ENCODE results near the gene ZBED4. TPM values are rescaled to one million over a fixed set of nuclear protein-coding genes. Genes with fewer than 3 reads are reported as not detected.
A peak's percentile ranks its signal among the peaks of the same experiment; 100 is the strongest.

The ZBED4 gene
- total and polyA plus RNA-seq, 4 donors = 2.1 to 10.3 (median 4.8) TPM

GRCh38 chr22:49929994-49930575, 76.4 kb downstream of the ZBED4 start (continued):
- TF ChIP-seq FOXA2 (IDR thresholded peaks at IDR 0.05) (no peak), FOXA1 (IDR thresholded peaks at IDR 0.05) (no peak), HNF4G (IDR thresholded peaks at IDR 0.05) (no peak)

DNA sequence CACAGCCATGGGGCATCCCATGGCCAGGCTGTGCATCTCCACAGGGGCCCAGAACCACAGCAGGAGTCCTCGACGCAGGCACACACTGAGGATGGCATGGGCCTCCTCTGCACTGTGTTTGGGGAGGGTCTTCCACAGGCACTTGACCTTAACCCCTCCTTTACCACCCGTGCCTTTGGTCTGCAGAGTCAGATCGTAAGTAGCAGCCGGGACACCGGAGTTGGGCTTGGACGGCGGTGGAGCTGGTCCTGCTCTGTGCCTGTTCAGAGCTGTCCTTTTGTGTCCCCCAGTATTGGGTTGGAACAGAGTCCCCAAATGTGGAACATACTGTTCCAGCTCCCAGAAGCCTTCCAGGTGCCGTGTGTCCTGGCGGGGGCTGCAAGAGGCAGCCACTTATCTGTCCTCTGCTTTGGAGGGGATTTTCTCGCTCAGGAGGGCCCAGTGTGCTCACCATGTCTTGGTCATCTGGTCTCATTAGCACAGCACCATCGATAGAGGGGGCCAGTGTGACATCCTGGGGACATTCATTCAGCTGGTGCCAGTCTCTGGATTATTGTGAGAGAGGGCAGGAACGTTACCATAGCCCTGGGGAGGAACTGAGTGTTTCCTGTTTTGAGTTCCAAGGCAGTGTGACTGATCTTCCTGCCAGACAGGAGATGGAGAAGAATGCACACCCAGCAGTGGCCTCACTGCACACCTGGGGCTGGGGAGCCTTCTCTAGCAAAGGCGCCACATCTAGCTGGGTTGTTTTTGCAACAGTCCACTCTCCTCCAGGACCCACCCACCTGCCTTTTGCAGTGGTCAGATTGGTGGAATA, 77.2 kb downstream of the ZBED4 start:
- Histone ChIP-seq H3K9me3 (ENCODE audit: control insufficient read depth in 4 of 4, low read length in 3 of 4) (no peaks in the 10 kb centered on the region), H3K4me3 (ENCODE audit: low read depth in 1 of 3, low read length in 3 of 3) (no peak overlapping the region), H3K27me3 (ENCODE audit: control insufficient read depth in 4 of 4, insufficient read depth in 4 of 4, low read length in 3 of 4) (no peaks in the 10 kb centered on the region), H3K9ac (ENCODE audit: low read depth in 1 of 2, low read length in 2 of 2) (no peak overlapping the region), H3K4me1 (ENCODE audit: control insufficient read depth in 4 of 4, insufficient read depth in 4 of 4, low read length in 3 of 4) (peaks cover 9 to 28% (median 22%) of the 10 kb centered on the region in 4 donors), H3K27ac (ENCODE audit: low read depth in 1 of 2, low read length in 2 of 2) (peak overlapping the region; percentile 3 to 56), H3K36me3 (ENCODE audit: control insufficient read depth in 4 of 4, insufficient read depth in 3 of 4, low read depth in 1 of 4, low read length in 3 of 4) (peaks cover 0 to 3% (median under 1%) of the 10 kb centered on the region in 4 donors)
- DNase-seq (ENCODE audit: low spot score) = no peak
- TF ChIP-seq RAD21 (IDR thresholded peaks at IDR 0.05) = peak; percentile 92 to 95
- TF ChIP-seq FOXA1 (IDR thresholded peaks at IDR 0.05) = no peak
- TF ChIP-seq YY1 (IDR thresholded peaks at IDR 0.05) = no peak
- no peak for TF ChIP-seq FOXA2 (IDR thresholded peaks at IDR 0.05)
- TF ChIP-seq GABPA (IDR thresholded peaks at IDR 0.05 in 1 of 2, conservative IDR thresholded peaks at IDR 0.05 in 1 of 2) = no peak
- TF ChIP-seq MAX (IDR thresholded peaks at IDR 0.05) = no peak
- TF ChIP-seq ATF3 (IDR thresholded peaks at IDR 0.05) = no peak
- TF ChIP-seq TAF1 (conservative IDR thresholded peaks at IDR 0.05) = no peak
- no peak for TF ChIP-seq EGR1 (IDR thresholded peaks at IDR 0.05; ENCODE audit: low read depth in 2 of 2)
- TF ChIP-seq HNF4G (IDR thresholded peaks at IDR 0.05) = no peak
- TF ChIP-seq NR2F2 (IDR thresholded peaks at IDR 0.05) = peak; percentile 15
- TF ChIP-seq ZBTB33 (IDR thresholded peaks at IDR 0.05) = no peak
- TF ChIP-seq, protein P1, sequence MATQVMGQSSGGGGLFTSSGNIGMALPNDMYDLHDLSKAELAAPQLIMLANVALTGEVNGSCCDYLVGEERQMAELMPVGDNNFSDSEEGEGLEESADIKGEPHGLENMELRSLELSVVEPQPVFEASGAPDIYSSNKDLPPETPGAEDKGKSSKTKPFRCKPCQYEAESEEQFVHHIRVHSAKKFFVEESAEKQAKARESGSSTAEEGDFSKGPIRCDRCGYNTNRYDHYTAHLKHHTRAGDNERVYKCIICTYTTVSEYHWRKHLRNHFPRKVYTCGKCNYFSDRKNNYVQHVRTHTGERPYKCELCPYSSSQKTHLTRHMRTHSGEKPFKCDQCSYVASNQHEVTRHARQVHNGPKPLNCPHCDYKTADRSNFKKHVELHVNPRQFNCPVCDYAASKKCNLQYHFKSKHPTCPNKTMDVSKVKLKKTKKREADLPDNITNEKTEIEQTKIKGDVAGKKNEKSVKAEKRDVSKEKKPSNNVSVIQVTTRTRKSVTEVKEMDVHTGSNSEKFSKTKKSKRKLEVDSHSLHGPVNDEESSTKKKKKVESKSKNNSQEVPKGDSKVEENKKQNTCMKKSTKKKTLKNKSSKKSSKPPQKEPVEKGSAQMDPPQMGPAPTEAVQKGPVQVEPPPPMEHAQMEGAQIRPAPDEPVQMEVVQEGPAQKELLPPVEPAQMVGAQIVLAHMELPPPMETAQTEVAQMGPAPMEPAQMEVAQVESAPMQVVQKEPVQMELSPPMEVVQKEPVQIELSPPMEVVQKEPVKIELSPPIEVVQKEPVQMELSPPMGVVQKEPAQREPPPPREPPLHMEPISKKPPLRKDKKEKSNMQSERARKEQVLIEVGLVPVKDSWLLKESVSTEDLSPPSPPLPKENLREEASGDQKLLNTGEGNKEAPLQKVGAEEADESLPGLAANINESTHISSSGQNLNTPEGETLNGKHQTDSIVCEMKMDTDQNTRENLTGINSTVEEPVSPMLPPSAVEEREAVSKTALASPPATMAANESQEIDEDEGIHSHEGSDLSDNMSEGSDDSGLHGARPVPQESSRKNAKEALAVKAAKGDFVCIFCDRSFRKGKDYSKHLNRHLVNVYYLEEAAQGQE (IDR thresholded peaks at IDR 0.05) = no peak
- TF ChIP-seq RXRA (IDR thresholded peaks at IDR 0.05) = peak; percentile 23 to 46
- TF ChIP-seq CTCF (IDR thresholded peaks at IDR 0.05; ENCODE audit: low read depth, low read length, missing input control) = peak; percentile 80
- TF ChIP-seq HNF4A (conservative IDR thresholded peaks at IDR 0.05) = peak in 1 of 2 donors; percentile 22
- TF ChIP-seq JUND (IDR thresholded peaks at IDR 0.05) = no peak
- peak; percentile 49 for TF ChIP-seq SP1 (IDR thresholded peaks at IDR 0.05)
- 50% methylated on average over 14 of the region's 14 CpGs for WGBS
